ENCODE measurements around the gene FOXP1. TPM values are rescaled to one million over a fixed set of nuclear protein-coding genes. Genes with fewer than 3 reads are reported as not detected.

FOXP1 gene
- total RNA-seq, 1 experiment from 2014 or later: 58.4 TPM

- intact Hi-C loops (cut with micrococcal nuclease; ENCODE audit: unreplicated experiment): no loop called here
- Histone ChIP-seq H3K4me3 (ENCODE audit: low read depth, low read length, poor library complexity, severe bottlenecking) (no peak overlapping the region), H3K4me1 (ENCODE audit: insufficient read depth, low read length, poor library complexity, severe bottlenecking) (no peaks in the 10 kb centered on the region), H3K9me3 (ENCODE audit: low read depth, low read length, poor library complexity, severe bottlenecking) (no peaks in the 10 kb centered on the region), H3K27ac (ENCODE audit: low read depth, low read length, poor library complexity, severe bottlenecking) (no peak overlapping the region), H3K36me3 (ENCODE audit: insufficient read depth, low read length, poor library complexity, severe bottlenecking) (no peaks in the 10 kb centered on the region), H3K27me3 (replicated peaks; ENCODE audit: insufficient read depth, low read depth, low read length, poor library complexity) (no peaks in the 10 kb centered on the region)
- DNase-seq (ENCODE audit: low spot score): no peak
- TF ChIP-seq EZH2 (IDR thresholded peaks at IDR 0.05; ENCODE audit: borderline replicate concordance, low read depth, low read length, poor library complexity, severe bottlenecking): no peak
- no peak for TF ChIP-seq CTCF (conservative IDR thresholded peaks at IDR 0.05; ENCODE audit: low read depth, low read length)
- BruUV-seq (replicated peaks): no TSS peak
- ChIA-PET POLR2A (ENCODE audit: low non-redundant PET) (no interaction called here), CTCF (no interaction called here)
Observed at GRCh38 chr3:71369701-71370391, 213.7 kb downstream of the FOXP1 start.

- Histone ChIP-seq H3K27ac (ENCODE audit: low read depth, low read length, poor library complexity, severe bottlenecking) (no peak overlapping the region), H3K4me3 (ENCODE audit: low read depth, low read length, poor library complexity, severe bottlenecking) (no peak overlapping the region), H3K27me3 (replicated peaks; ENCODE audit: insufficient read depth, low read depth, low read length, poor library complexity) (no peaks in the 10 kb centered on the region), H3K36me3 (ENCODE audit: insufficient read depth, low read length, poor library complexity, severe bottlenecking) (no peaks in the 10 kb centered on the region), H3K4me1 (ENCODE audit: insufficient read depth, low read length, poor library complexity, severe bottlenecking) (no peaks in the 10 kb centered on the region), H3K9me3 (ENCODE audit: low read depth, low read length, poor library complexity, severe bottlenecking) (no peaks in the 10 kb centered on the region)
- intact Hi-C loops (cut with micrococcal nuclease; ENCODE audit: unreplicated experiment): no loop called here
- POLR2A ChIA-PET (ENCODE audit: low non-redundant PET): no interaction called here
- DNase-seq (ENCODE audit: low spot score): no peak
- TF ChIP-seq EZH2 (IDR thresholded peaks at IDR 0.05; ENCODE audit: borderline replicate concordance, low read depth, low read length, poor library complexity, severe bottlenecking): no peak
- TF ChIP-seq CTCF (conservative IDR thresholded peaks at IDR 0.05; ENCODE audit: low read depth, low read length): no peak
- no TSS peak for BruUV-seq (replicated peaks)
- CTCF ChIA-PET: no interaction called here
Observed at GRCh38 chr3:71366988-71367604, 216.4 kb downstream of the FOXP1 start.

- TF ChIP-seq CTCF (conservative IDR thresholded peaks at IDR 0.05; ENCODE audit: low read depth, low read length): no peak
- TF ChIP-seq EZH2 (IDR thresholded peaks at IDR 0.05; ENCODE audit: borderline replicate concordance, low read depth, low read length, poor library complexity, severe bottlenecking): no peak
- BruUV-seq (replicated peaks): no TSS peak
- DNase-seq (ENCODE audit: low spot score): no peak
Observed at GRCh38 chr3:71361334-71361890, 222.1 kb downstream of the FOXP1 start.

More at GRCh38 chr3:71361334-71361890, 222.1 kb downstream of the FOXP1 start:
- no peaks in the 10 kb centered on the region for H3K9me3 ChIP-seq (ENCODE audit: low read depth, low read length, poor library complexity, severe bottlenecking)
- no peaks in the 10 kb centered on the region for H3K4me1 ChIP-seq (ENCODE audit: insufficient read depth, low read length, poor library complexity, severe bottlenecking)
- ChIA-PET CTCF (no interaction called here), POLR2A (ENCODE audit: low non-redundant PET) (interaction anchor here (0.7 kb wide), 1 partner anchor 1159 kb away, joined by 3 read pairs; no protein-coding TSS in a partner anchor)
- no peaks in the 10 kb centered on the region for H3K36me3 ChIP-seq (ENCODE audit: insufficient read depth, low read length, poor library complexity, severe bottlenecking)
- no peaks in the 10 kb centered on the region for H3K27me3 ChIP-seq (replicated peaks; ENCODE audit: insufficient read depth, low read depth, low read length, poor library complexity)
- intact Hi-C loops (cut with micrococcal nuclease; ENCODE audit: unreplicated experiment): no loop called here
- H3K27ac ChIP-seq (ENCODE audit: low read depth, low read length, poor library complexity, severe bottlenecking): no peak overlapping the region
- H3K4me3 ChIP-seq (ENCODE audit: low read depth, low read length, poor library complexity, severe bottlenecking): no peak overlapping the region
